HG03060 (cell line): ENCODE results near the gene TXNDC17.
"Not testable (repeated sequence)": the region's sequence is repeated elsewhere in the genome, so short reads cannot be mapped to it uniquely, and the experiment has no call there.

ENCODE experiments used
- ATAC-seq: cut with Tn5 transposase; IDR thresholded peaks from one replicate; pipeline ENCODE4 v1.9.1; 2021; ENCODE audit warnings: low read depth, moderate number of reproducible peaks; ENCODE audit not compliant: unreplicated experiment

The TXNDC17 gene

GRCh38 chr17:6636616-6637457 lies 4.0 kb upstream of the TXNDC17 start:
- no peak for ATAC-seq

- ATAC-seq, result no peak
Measured at GRCh38 chr17:6637458-6637840, 3.4 kb upstream of the TXNDC17 start.

GRCh38 chr17:6638046-6638908 lies 2.6 kb upstream of the TXNDC17 start:
- ATAC-seq, result no peak

GRCh38 chr17:6639014-6639585 lies 1.8 kb upstream of the TXNDC17 start:
- ATAC-seq, result no peak

GRCh38 chr17:6639586-6640535 lies 999 bp upstream of the TXNDC17 start:
- no peak for ATAC-seq

GRCh38 chr17:6641247-6641863 lies 495 bp downstream of the TXNDC17 start:
- no peak for ATAC-seq

GRCh38 chr17:6642592-6642991 lies 1.7 kb downstream of the TXNDC17 start:
- ATAC-seq, result no peak

GRCh38 chr17:6643451-6644125 lies 2.7 kb downstream of the TXNDC17 start:
- ATAC-seq, result no peak

GRCh38 chr17:6648181-6648580 lies 7.3 kb downstream of the TXNDC17 start:
- ATAC-seq, result no peak

- peak; percentile 50 for ATAC-seq
Measured at GRCh38 chr17:6651354-6651918, 10.6 kb downstream of the TXNDC17 start, which contains the start of the genes C17orf100 and MED31. Gene C17orf100 (plus strand): TSS chr17:6651762. CDS start chr17:6651914, 152 bp downstream. Gene MED31 (minus strand): TSS chr17:6651605. CDS start chr17:6651528, 77 bp downstream.

GRCh38 chr17:6651919-6652452 lies 11.1 kb downstream of the TXNDC17 start:
- no peak for ATAC-seq

- no peak for ATAC-seq
Measured at GRCh38 chr17:6654841-6655731, 14.2 kb downstream of the TXNDC17 start.

GRCh38 chr17:6655732-6656361 lies 15.0 kb downstream of the TXNDC17 start:
- ATAC-seq, result not testable (repeated sequence)

GRCh38 chr17:6656797-6657632 lies 16.2 kb downstream of the TXNDC17 start:
- not testable (repeated sequence) for ATAC-seq

GRCh38 chr17:6657633-6658287 lies 16.9 kb downstream of the TXNDC17 start:
- no peak for ATAC-seq
